GM12878 (cell line): ENCODE measurements around the gene LRP8. TPM values are rescaled to one million over a fixed set of nuclear protein-coding genes. Genes with fewer than 3 reads are reported as not detected.

ENCODE experiments used
- ATAC-seq: fragments of 200-7000 bp; cut with Tn5 transposase; 3 replicates; pipeline ENCODE4 v1.9.1; 2020; ENCODE audit warnings: mild to moderate bottlenecking, moderate library complexity
- BruUV-seq: library from RNA; stranded (reverse); fragments of 400-500 nt; replicated peaks from 2 replicates; lab custom pipeline; 2021; lab: Mats Ljungman, UMichigan
- CTCF ChIA-PET: fragments of 300-600 bp; sonication (Branson Sonifier 250); formaldehyde crosslinking; extraction: SDS; loops from one replicate; lab custom pipeline; 2021; ENCODE audit warnings: inconsistent platforms; lab: Yijun Ruan, JAX
- POLR2A ChIA-PET: fragments of 350-600 bp; formaldehyde crosslinking; extraction: SDS; loops from one replicate; lab custom pipeline; 2021; ENCODE audit warnings: inconsistent platforms; lab: Charles Lee
- RAD21 ChIA-PET: fragments of 300-600 bp; sonication (Branson Sonifier 250); formaldehyde crosslinking; loops from one replicate; lab custom pipeline; 2023; ENCODE audit warnings: antibody characterized with exemption; ENCODE audit not compliant: unreplicated experiment; lab: Charles Lee
- SMC1A ChIA-PET: fragments of 300-600 bp; sonication (Branson Sonifier 250); formaldehyde crosslinking; loops from one replicate; lab custom pipeline; 2023; ENCODE audit not compliant: unreplicated experiment, uncharacterized antibody; lab: Charles Lee
- DNase-seq: peaks from one replicate; pipeline ENCODE4 v3.0.0-alpha.2; 2011; ENCODE audit warnings: low read depth, low spot score
- FAIRE-seq: peaks from 3 replicates; lab custom pipeline; 2011; peaks lifted over from hg19 to GRCh38; lab: Jason Lieb, UNC
- H2AFZ ChIP-seq: 2 replicates; pipeline ENCODE4 v1.6.0; 2011; ENCODE audit warnings: low read depth, low read length, control low read depth; ENCODE audit not compliant: control insufficient read depth
- H3K27ac ChIP-seq: 2 replicates; pipeline ENCODE4 v1.5.1; 2011; ENCODE audit warnings: control low read depth; ENCODE audit not compliant: control insufficient read depth, insufficient read depth
- H3K27me3 ChIP-seq, 2 experiments: replicated peaks in 1 of 2; 2 replicates each; pipeline versions ENCODE4 v1.6.0 to v1.6.1; 2011; ENCODE audit warnings: low read length in 1 of 2; ENCODE audit not compliant: control insufficient read depth in 2 of 2, insufficient read depth in 2 of 2
- H3K36me3 ChIP-seq, 2 experiments: 2 replicates each; pipeline ENCODE4 v1.5.1; 2011; ENCODE audit warnings: low read length in 1 of 2; ENCODE audit not compliant: control insufficient read depth in 2 of 2, insufficient read depth in 2 of 2
- H3K4me1 ChIP-seq: 2 replicates; pipeline ENCODE4 v1.6.1; 2011; ENCODE audit warnings: mild to moderate bottlenecking, low read length, moderate library complexity, mixed read lengths; ENCODE audit not compliant: control insufficient read depth, insufficient read depth
- H3K4me2 ChIP-seq: 2 replicates; pipeline ENCODE4 v1.6.0; 2011; ENCODE audit warnings: control low read depth; ENCODE audit not compliant: control insufficient read depth, insufficient read depth
- H3K4me3 ChIP-seq: fragments of 200-600 bp; sonication (generic); 2 replicates; pipeline ENCODE4 v1.5.1; 2016
- H3K79me2 ChIP-seq: 2 replicates; pipeline ENCODE4 v1.6.0; 2011; ENCODE audit warnings: low read length; ENCODE audit not compliant: control insufficient read depth, insufficient read depth
- H3K9ac ChIP-seq: 2 replicates; pipeline ENCODE4 v1.8.0; 2011; ENCODE audit warnings: low read length, control low read depth, mixed read lengths; ENCODE audit not compliant: control insufficient read depth, insufficient read depth
- H3K9me3 ChIP-seq: replicated peaks from 3 replicates; pipeline ENCODE4 v1.5.1; 2011; ENCODE audit warnings: mild to moderate bottlenecking, low read length; ENCODE audit not compliant: control insufficient read depth, insufficient read depth
- H4K20me1 ChIP-seq: 2 replicates; pipeline ENCODE4 v1.6.0; 2011; ENCODE audit not compliant: control insufficient read depth, insufficient read depth
- BACH1 ChIP-seq: fragments of 450-650 bp; IDR thresholded peaks from 2 replicates; pipeline ENCODE4 v1.6.1; 2017; ENCODE audit warnings: mild to moderate bottlenecking, borderline replicate concordance
- CHD4 ChIP-seq: fragments of 200-600 bp; sonication (generic); IDR thresholded peaks from 2 replicates; pipeline ENCODE4 v1.6.1; 2016; ENCODE audit warnings: mild to moderate bottlenecking
- DPF2 ChIP-seq: fragments of 450-650 bp; IDR thresholded peaks from 2 replicates; pipeline ENCODE4 v1.6.1; 2017; ENCODE audit warnings: mild to moderate bottlenecking
- FOXM1 ChIP-seq: IDR thresholded peaks from 2 replicates; pipeline ENCODE4 v1.6.1; 2012; ENCODE audit warnings: low read depth, mild to moderate bottlenecking, inconsistent platforms, low read length, moderate library complexity
- HDAC6 ChIP-seq: fragments of 200-600 bp; sonication (generic); IDR thresholded peaks from one replicate; pipeline ENCODE4 v1.8.0; 2017; ENCODE audit warnings: antibody characterized with exemption; ENCODE audit not compliant: unreplicated experiment
- KLF5 ChIP-seq: fragments of 450-650 bp; IDR thresholded peaks from 2 replicates; pipeline ENCODE4 v1.6.1; 2014; ENCODE audit warnings: mild to moderate bottlenecking; ENCODE audit not compliant: partially characterized antibody
- NFXL1 ChIP-seq: fragments of 450-650 bp; IDR thresholded peaks from 2 replicates; pipeline ENCODE4 v1.6.1; 2017; ENCODE audit warnings: antibody characterized with exemption, mild to moderate bottlenecking, borderline replicate concordance
- PAX8 ChIP-seq: fragments of 450-650 bp; IDR thresholded peaks from 2 replicates; pipeline ENCODE4 v1.6.1; 2017; ENCODE audit warnings: mild to moderate bottlenecking, moderate library complexity
- RCOR1 ChIP-seq: conservative IDR thresholded peaks from 2 replicates; pipeline ENCODE4 v1.6.1; 2012; ENCODE audit warnings: low read depth, low read length, improper control_type of control experiment
- SMAD1 ChIP-seq: fragments of 450-650 bp; IDR thresholded peaks from 2 replicates; pipeline ENCODE4 v1.6.1; 2018; ENCODE audit warnings: mild to moderate bottlenecking, low read depth; ENCODE audit not compliant: partially characterized antibody
- SRF ChIP-seq, 2 experiments: IDR thresholded peaks; 2 replicates each; pipeline ENCODE4 v1.6.1; 2011; ENCODE audit warnings: low read depth in 2 of 2, low read length in 2 of 2, mild to moderate bottlenecking in 1 of 2, moderate library complexity in 1 of 2
- ZBED1 ChIP-seq: IDR thresholded peaks from 2 replicates; pipeline ENCODE4 v1.6.1; 2016; ENCODE audit warnings: borderline replicate concordance
- ZNF207 ChIP-seq: fragments of 450-650 bp; IDR thresholded peaks from 2 replicates; pipeline ENCODE4 v1.6.1; 2014; ENCODE audit warnings: antibody characterized with exemption, mild to moderate bottlenecking, borderline replicate concordance
- WGBS: methylation state at CpG from one replicate; pipeline ENCODE4 v1.1.6; 2016; ENCODE audit warnings: low lambda C conversion rate; ENCODE audit not compliant: insufficient replicate concordance, insufficient coverage; ENCODE audit errors: missing lambda C conversion rate; 5-methylcytosine and 5-hydroxymethylcytosine counted together
- in situ Hi-C: fragments of 300-500 bp; cut with MboI; formaldehyde crosslinking; loops from 9 replicates; pipeline ENCODE4 v1.14.3; 2018; ENCODE audit warnings: mixed read lengths
- intact Hi-C: fragments of 100-400 bp; cut with micrococcal nuclease; formaldehyde crosslinking; loops from one replicate; pipeline ENCODE4 v1.14.2; 2022; ENCODE audit not compliant: unreplicated experiment
- polyA plus RNA-seq, 11 experiments: library from polyadenylated mRNA; depleted of rRNA in 4 of 11; unstranded in 6 of 11; stranded (reverse) in 5 of 11; fragments of >200 nt; fragmentation: Nextera tagmentation in 4 of 11; fragmentation: Illumina TruSeq in 1 of 11; extraction: Ambion mirVana in 4 of 11; extraction: Trizol in 1 of 11; gene quantifications; 1 replicate in 1 of 11; 2 replicates in 10 of 11; pipeline versions ENCODE4 v1.2.1 to v1.2.3, GENCODE V29; 2011 to 2016; ENCODE audit warnings: inconsistent platforms in 2 of 11, missing spikeins in 2 of 11, low read depth in 1 of 11
- total RNA-seq, 4 experiments: library from RNA; depleted of rRNA in 3 of 4; stranded (reverse); fragments of >200 nt in 3 of 4; fragmentation: Illumina TruSeq in 1 of 4; extraction: Trizol in 1 of 4; gene quantifications; 2 replicates each; pipeline versions ENCODE4 v1.2.1 to v1.2.3, GENCODE V29; 2013 to 2021
- TF ChIP-seq, protein P1 (sequence below): fragments of 450-650 bp; IDR thresholded peaks from 2 replicates; pipeline ENCODE4 v1.6.1; 2017; ENCODE audit warnings: borderline replicate concordance

LRP8 gene
- total and polyA plus RNA-seq, 10 of the 15 experiments (the other 5 are each of a cell fraction or from before 2014, with no cell fraction given) = 2.8 to 40.5 (median 22.3) TPM

DNA sequence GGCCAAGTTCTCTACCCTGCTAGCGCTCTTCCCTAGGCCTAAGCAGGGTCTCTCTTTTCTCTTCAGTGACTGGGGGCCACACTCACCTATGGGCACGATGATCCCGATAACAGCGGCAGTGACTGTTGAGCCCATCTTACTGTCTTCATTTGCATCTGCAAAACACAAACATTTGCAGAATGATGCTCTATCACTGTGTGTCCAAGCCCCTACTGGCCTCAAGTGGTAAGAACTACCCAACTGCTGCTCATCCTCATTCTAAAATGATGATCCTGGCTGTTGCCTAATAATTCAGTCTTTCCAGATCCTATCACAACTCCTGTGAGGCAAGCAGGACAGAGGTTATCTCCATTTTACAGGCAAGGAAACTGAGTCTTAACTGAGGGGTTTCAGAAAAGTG, 72.8 kb downstream of the LRP8 start (continued):
- no peak for TF ChIP-seq PAX8

DNA sequence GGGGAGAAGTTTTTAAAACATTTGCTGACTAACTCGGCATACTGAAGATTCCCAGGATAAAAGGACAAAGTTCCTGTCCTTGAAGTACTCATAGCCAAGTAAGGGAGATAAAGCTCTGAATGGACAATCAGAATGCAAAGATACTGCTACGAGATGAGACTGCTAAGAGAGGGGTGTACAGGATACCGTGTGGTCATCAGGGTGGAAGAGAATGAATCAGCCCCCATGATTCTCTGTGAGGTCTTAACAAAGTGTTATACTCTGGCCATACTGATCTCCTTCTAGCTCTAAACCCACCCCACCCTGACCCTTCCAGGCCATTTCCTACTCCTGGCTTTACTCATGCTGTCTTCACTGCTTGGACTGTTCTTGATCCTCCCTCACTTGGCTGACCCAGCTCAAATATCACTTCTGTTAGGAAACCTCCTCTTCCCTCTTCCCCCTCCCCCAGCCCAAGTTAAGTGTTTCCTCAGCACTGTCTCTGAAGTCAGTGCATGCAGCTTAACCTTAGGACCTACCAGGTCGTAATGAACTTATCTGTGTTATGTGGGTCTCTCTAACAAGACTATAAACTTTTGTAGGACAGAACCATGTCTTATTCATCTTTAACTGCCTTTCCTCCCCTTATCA, 73.7 kb downstream of the LRP8 start:
- Histone ChIP-seq H3K4me1 (no peaks in the 10 kb centered on the region), H4K20me1 (no peaks in the 10 kb centered on the region), H3K27me3 (no peaks in the 10 kb centered on the region), H3K9me3 (no peaks in the 10 kb centered on the region), H3K79me2 (no peaks in the 10 kb centered on the region), H3K27ac (no peak overlapping the region), H3K9ac (no peak overlapping the region), H3K4me3 (no peak overlapping the region), H3K4me2 (no peak overlapping the region), H2AFZ (no peak overlapping the region), H3K36me3 (peaks cover 21 to 29% of the 10 kb centered on the region in 2 experiments)
- ChIA-PET SMC1A (interaction anchor here (0.8 kb wide), 1 partner anchor 33 kb away, joined by 3 read pairs; no protein-coding TSS in a partner anchor), POLR2A (no interaction called here), CTCF (interaction anchor here (0.7 to 1.7 kb wide), 2 partner anchors 140 to 223 kb away, joined by 3 to 4 read pairs; no protein-coding TSS in a partner anchor), RAD21 (no interaction called here)
- TF ChIP-seq SRF (IDR thresholded peaks at IDR 0.05; ENCODE audit: low read depth in 2 of 2, low read length in 2 of 2) = no peak
- TF ChIP-seq, protein P1, sequence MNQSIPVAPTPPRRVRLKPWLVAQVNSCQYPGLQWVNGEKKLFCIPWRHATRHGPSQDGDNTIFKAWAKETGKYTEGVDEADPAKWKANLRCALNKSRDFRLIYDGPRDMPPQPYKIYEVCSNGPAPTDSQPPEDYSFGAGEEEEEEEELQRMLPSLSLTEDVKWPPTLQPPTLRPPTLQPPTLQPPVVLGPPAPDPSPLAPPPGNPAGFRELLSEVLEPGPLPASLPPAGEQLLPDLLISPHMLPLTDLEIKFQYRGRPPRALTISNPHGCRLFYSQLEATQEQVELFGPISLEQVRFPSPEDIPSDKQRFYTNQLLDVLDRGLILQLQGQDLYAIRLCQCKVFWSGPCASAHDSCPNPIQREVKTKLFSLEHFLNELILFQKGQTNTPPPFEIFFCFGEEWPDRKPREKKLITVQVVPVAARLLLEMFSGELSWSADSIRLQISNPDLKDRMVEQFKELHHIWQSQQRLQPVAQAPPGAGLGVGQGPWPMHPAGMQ = no peak
- TF ChIP-seq FOXM1 = no peak
- no peak for TF ChIP-seq ZNF207
- no peak for TF ChIP-seq RCOR1
- TF ChIP-seq SMAD1 = no peak
- no peak for TF ChIP-seq KLF5
- no peak for TF ChIP-seq HDAC6
- no peak for TF ChIP-seq ZBED1
- no peak for TF ChIP-seq CHD4
- no peak for TF ChIP-seq BACH1
- TF ChIP-seq NFXL1 = no peak
- TF ChIP-seq DPF2 = no peak
- DNase-seq (no peak), ATAC-seq (no peak), FAIRE-seq (no peak)
- WGBS = 64% methylated on average over 4 of the region's 4 CpGs
- intact Hi-C loops = no loop called here
- BruUV-seq = no TSS peak
- in situ Hi-C loops = no loop called here
